Prostate gland (tissue), 2 donors: ENCODE measurements around the gene CREBZF.

Source experiments
- POLR2A ChIP-seq: fragments of 450-650 bp; IDR thresholded peaks from one replicate; pipeline ENCODE4 v1.6.1; 2016; ENCODE audit warnings: antibody characterized with exemption, mild to moderate bottlenecking
- POLR2AphosphoS5 ChIP-seq: sonication (generic); formaldehyde crosslinking; IDR thresholded peaks from one replicate; pipeline ENCODE4 v1.6.1; 2017; ENCODE audit warnings: antibody characterized with exemption
- TF ChIP-seq, protein P1 (sequence below), 4 experiments: fragments of 200-600 bp in 2 of 4; fragments of 450-650 bp in 2 of 4; sonication (generic) in 2 of 4; IDR thresholded peaks; 1 replicate in 3 of 4; 2 replicates in 1 of 4; pipeline ENCODE4 v1.5.1; 2016 to 2019; ENCODE audit warnings: antibody characterized with exemption in 4 of 4, mild to moderate bottlenecking in 2 of 4, moderate library complexity in 2 of 4

- TF ChIP-seq, protein P1, sequence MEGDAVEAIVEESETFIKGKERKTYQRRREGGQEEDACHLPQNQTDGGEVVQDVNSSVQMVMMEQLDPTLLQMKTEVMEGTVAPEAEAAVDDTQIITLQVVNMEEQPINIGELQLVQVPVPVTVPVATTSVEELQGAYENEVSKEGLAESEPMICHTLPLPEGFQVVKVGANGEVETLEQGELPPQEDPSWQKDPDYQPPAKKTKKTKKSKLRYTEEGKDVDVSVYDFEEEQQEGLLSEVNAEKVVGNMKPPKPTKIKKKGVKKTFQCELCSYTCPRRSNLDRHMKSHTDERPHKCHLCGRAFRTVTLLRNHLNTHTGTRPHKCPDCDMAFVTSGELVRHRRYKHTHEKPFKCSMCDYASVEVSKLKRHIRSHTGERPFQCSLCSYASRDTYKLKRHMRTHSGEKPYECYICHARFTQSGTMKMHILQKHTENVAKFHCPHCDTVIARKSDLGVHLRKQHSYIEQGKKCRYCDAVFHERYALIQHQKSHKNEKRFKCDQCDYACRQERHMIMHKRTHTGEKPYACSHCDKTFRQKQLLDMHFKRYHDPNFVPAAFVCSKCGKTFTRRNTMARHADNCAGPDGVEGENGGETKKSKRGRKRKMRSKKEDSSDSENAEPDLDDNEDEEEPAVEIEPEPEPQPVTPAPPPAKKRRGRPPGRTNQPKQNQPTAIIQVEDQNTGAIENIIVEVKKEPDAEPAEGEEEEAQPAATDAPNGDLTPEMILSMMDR (IDR thresholded peaks at IDR 0.05) = peak in 1 of 4 experiments; percentile 3
- peak; percentile 98 for TF ChIP-seq POLR2A
- peak; percentile 96 for TF ChIP-seq POLR2AphosphoS5
Observed at GRCh38 chr11:85664615-85665481, at the start of gene CREBZF.
